GM12891 (cell line): Measurements from ENCODE around the gene TMEM39A.

Source experiments
- POLR2A ChIP-seq: IDR thresholded peaks from 2 replicates; pipeline ENCODE4 v1.6.1; 2011; ENCODE audit warnings: low read depth, low read length, control low read depth
- POLR2AphosphoS5 ChIP-seq: IDR thresholded peaks from 2 replicates; pipeline ENCODE4 v1.6.1; 2011; ENCODE audit warnings: low read depth, low read length, control low read depth
- TAF1 ChIP-seq: IDR thresholded peaks from 2 replicates; pipeline ENCODE4 v1.6.1; 2011; ENCODE audit warnings: low read depth, low read length, control low read depth

DNA sequence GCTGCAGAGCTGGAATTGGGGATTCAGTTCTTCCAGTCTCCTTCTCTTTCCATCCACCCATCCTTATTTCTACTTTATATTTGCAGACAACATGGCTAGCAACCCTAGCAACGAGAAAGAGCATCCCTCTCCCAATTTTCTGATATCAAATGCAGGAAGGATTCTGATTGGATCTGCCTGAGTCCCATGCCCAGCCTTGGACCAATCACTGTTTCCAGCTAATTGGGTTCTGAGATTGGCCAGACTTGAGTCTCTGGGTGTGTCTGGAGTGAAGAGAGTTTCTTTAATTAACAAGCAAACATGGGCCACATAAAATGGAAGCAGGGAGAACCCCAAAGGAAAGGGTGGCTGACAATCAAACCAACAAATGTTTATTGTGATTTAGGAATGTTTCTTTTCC is 60.6 kb downstream of the TMEM39A start:
- TF ChIP-seq TAF1 = no peak
- TF ChIP-seq POLR2AphosphoS5 = no peak
- TF ChIP-seq POLR2A = no peak
